Inflammatory macrophage treated with lipopolysaccharide for 4 hours (primary cell): ENCODE results near the gene C12orf75.
"Not testable (repeated sequence)": the region's sequence is repeated elsewhere in the genome, so short reads cannot be mapped to it uniquely, and the experiment has no call there.

Experiments
- DNase-seq: peaks from one replicate; pipeline ENCODE4 v3.0.0-alpha.2; 2020

C12orf75 gene

DNA sequence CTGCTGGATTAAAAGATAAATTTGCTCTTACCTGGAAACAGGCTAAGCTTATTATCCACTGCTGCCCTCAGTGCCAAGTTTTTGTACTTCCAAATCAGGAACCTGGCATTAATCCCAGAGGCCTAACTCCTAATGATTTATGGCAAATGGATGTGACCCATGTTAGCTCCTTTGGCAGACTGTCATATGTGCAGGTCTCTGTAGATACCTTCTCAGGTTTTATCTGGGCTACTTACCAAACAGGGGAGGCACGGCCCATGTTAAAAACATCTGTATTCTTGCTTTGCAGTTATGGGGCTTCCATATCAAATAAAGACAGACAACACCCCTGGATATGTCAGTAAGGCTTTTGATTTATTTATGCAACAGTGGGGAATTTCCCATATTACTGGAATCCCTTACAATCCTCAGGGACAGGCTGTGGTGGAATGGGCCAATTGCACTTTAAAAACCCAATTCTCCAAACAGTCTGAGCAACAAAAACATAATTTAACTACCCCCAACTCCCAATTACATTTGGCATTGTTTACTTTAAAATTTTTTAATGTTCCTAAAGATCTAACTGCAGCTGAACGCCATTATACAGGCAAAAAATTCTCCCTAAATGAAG lies 19.9 kb upstream of the C12orf75 start:
- DNase-seq: not testable (repeated sequence)

DNA sequence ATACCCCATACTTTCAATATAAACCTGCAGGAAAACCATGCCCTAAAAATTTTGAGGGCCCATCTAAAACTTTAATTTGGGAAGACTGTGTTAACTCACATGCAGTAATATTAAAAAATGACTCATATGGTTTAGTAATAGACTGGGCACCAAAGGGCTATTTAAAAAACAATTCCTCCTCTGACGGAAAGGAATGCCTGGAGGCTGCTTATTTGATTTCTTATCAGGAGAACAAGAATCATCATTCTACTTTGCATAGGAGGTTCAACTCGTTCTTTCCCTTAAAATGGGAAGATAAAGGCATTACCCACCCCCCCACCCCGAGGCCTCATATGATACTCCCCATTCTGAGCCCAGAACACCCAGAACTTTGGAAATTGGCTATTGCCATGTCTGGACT lies 18.6 kb upstream of the C12orf75 start:
- DNase-seq: not testable (repeated sequence)

DNA sequence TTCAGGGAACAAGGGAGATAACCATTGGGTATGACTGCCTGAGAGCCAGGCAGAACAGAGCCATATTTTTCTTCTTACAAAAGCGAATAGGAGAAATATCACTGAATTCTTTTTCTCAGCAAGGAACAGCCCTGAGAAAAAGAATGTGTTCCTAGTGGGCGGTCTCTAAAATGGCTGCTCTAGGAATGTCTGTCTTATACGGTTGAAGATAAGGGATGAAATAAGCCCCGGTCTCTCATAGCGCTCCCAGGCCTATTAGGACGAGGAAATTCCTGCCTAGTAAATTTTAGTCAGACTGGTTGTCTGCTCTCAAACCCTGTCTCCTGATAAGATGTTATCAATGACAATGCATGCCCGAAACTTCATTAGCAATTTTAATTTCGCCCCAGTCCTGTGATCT lies 16.7 kb upstream of the C12orf75 start:
- DNase-seq: not testable (repeated sequence)

DNA sequence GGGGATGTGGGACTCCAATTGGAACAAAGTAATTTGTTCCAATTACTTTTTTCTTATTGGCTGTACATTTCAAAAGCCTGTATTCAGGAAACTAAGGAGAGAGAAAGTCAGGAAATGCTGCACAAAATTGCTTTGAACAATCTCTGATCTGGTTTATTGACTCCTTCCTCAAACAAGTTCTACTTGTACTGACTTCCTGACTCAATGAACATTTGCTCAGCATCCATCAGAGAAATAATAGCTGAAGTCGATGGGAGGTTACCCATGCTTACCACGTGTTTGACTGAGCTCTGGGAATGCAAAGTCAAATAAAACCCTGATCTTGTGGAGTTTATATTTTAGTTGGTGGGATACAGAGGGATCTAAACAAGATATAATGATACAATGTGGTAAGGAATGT lies 15.4 kb upstream of the C12orf75 start:
- DNase-seq: no peak

DNA sequence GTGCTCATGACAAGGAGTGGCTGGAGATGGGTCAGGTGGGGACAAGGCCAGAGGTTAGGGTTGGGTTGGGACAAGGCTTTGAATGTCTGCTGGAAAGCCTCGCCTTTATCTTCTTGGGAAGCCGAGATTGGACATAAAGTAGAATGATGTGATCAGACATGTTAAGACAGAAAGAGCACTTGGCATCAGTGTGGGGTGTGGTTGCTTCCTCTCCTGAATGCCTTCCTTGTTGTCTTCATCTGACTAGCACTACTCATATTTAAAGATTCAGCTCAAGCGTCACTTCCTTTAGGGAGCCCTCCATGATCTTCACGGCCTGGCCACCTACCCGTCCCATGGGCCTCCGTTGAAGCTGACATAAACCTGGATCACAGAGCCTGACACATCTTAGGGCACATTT lies 14.8 kb upstream of the C12orf75 start:
- no peak for DNase-seq

DNA sequence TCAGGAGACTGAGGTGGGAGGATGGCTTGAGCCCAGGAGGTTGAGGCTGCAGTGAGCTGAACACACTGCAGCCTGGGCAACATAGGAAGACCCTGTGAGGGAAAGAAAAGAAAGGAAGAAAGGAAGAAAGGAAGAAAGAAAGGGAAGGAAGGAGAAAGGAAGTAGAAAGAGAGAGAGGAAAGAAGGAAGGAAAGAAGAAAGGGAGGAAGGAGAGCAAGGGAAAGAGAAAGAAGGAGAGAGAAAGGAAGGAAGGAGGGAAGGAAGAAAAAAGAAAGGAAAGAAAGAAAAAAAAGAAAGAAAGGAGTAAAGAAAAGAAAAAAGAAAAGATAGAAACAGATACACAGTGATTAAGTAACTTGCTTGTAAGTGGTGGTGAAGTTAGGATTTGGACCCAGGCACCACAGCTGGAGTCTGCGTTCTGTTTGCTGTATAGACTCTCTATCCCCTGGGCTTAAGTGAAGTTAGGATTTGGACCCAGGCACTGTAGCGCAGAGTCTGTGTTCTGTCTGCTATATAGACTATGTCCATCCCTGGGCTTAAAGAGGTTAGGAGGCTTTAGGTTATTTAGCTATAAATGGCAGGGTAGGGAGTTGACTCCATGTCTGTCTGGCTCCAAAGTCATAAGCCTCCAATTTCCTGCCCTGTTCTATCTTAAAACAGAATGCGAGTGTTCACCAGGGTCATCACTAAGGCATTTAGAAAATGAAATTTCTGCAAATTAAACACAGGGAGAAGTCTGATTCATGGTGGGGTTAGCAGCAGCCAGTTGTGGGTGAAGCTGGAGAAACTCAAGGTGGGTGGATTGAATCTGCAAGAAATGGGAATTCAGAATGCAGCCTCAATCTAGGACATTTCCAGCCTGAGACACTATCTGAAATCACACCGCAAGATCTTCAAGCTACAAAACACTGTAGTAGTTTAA lies 13.3 kb upstream of the C12orf75 start:
- DNase-seq: no peak

DNA sequence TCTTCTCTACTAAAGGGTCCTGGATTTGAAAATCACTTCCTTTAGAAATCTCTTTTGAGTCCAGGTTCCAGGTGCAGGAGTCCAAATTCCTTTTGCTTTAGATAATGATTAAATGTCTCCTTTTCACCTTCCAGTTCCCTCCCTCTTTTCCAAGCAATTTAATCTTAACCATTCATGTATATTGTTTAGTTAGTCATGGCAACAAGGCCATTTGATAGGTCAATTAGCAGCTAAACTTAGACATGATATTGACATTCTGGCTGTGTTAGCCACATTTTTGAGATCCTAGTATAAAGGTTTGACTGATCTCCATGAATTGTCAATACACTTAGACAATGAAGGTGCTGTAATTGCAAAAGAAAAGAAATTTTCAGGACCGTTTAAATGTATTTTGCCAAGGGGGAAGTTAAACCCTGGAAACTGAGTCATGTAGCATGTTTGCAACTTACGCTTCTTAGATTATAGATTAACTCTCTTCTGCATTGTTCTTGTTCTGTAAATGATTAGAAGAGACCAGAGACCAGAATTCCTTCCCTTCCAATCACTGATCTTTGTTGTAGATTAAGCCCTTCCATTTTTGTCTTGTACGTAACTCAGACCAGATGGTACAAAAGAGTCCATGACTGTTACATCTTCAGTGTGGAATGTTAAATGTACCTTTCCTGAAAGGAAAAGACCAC lies 12.4 kb upstream of the C12orf75 start:
- DNase-seq: no peak

DNA sequence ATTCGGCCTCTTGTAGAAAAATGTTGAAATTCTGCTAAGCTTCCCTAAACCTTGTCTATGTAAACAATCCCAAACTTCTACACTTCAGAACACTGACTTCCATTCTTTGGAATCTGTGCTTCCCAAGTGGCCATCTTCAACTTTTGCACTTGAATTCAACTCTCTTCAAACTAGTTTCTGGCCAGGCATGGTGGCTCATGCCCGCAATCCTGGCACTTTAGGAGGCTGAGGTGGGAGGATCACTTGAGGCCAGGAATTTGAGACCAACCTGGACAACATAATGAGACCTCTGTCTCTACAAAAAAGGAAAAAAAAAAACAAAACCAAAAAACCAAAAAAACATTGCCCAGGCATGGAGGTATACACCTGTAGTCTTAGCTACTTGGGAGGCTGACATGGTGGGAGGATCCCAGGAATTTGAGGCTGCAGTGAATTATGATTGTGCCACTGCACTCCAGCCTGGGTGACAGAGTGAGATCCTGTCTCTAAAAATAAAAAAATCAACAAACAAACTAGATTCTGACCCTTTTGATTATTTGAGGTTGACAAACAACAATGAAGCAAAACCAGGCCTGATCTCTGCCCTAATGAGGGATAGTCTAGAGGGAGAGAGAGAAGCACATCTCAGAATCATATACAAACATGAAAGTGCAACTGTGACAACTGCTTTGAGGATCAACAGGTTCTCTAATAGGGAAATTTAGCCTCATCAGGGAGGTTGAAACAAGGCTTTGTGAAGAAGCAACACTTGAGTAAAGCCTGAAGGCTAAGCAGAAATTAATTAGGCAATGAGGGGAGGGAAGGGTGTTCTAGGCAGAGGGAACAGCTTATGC lies 11.6 kb upstream of the C12orf75 start:
- DNase-seq: no peak

DNA sequence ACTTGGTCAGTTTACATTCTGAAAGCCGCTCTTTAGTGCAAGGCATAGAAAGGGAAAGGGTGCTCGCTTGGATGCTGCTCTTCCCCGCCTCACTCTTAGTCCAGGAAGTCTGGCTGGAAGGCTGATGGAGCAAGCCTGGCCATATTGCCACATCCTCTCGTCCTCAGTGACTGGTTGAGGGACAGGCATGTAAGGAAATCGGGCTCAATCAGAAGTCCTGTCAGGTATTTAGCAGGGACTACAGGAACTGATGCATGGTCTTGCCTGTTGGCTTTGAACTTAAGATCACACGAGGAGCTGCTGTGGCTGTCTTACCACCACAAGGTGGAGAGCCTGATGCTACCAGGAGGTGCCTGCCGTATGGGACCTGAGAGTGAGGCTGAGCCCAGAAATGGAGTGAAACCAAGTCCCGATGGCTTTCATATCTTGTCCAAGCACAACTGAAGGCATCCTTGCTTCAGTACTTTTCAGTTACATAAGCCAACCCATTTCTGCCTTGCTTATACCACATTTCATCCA lies 10.7 kb upstream of the C12orf75 start:
- no peak for DNase-seq

DNA sequence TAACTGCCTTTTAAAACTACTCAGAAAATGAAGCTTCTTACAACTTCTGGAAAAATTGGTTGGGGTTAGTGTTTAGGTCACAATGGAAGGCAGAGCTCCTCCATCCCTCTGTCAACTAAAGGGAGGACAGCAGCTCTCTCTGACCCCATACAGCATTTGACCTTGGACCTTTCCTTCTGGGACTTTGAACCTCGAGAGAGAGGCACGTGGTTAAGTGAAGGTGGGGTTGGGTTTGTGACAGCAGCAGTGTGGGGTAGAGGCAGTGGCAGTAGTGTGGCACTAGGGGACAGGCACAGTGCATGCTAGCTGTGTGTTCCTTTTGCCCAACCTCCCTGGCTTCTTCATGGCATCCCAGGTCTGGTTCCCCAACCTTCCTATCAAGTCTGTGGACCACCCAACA lies 9.4 kb upstream of the C12orf75 start:
- DNase-seq: no peak

DNA sequence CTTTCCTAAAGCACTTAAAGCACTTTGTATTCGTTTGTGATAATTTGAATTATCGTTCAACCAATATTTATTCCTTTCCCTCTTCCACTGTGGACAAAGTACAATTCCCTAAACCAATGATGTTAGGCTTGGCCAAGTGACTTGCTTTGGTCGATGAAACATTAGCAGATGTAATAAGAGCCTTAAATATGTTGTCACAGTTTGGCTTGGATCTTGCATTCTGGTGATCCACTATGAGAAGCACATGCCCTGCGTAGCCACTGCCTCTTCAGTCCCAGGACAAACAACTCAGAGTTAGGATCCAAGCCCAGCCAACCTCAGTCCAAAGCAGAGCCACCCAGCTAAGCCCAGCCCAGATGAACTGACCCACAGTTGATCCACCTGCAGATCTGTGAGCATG lies 8.4 kb upstream of the C12orf75 start:
- DNase-seq: no peak

DNA sequence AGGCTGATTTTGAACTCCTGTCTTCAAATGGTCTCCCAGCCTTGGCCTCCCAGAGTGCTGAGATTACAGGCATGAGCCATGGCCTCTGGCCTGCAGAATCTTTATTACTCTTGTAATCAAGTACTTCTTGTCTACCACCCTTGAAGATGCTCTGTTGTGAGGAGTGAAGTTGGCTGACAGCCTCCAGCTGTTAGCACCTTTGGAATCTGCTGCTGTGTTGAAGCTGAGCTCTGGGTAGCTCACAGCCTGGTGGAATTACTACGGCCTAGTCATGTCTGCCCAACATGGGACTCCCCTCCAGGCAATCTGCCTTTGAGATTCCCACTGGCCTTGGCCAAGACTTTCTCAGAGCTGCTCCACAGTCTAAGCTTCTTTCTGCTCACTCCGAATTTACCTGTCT lies 5.8 kb upstream of the C12orf75 start:
- DNase-seq: no peak

DNA sequence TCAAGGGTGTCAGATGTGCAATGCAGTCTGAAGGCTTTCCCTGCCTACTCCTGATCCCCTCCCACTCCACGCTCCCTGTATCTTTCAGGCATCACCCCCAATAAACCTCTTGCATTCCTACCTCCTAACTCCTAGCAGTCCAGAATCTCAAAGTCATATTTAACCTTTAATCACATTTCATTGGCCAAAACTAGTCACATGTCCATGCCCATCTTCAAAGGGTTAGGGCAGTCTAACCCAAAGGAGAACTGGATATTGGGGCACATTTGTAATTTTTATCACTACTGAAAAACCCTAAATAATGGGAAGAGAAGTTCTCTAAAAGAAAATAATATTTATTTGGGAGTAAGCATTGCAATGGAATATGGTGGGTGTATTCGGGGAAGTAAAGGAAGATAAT lies 5.4 kb upstream of the C12orf75 start:
- DNase-seq: no peak

DNA sequence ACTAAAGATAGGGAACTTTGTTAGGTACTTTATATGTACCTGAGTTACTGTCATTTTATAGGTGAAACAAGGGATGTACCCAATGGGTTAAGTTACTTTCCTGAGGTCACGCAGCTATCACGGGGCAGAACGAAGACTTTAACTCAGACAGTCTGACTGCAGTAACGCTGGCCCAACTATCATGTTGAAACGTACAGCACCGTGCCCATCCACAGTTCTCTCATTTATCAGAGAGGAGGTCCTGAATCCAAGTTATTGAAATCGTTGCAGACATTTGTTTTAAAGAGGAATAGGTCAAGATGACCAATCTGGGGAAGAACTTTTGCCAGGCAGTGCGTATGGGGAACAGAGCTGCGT lies 587 bp upstream of the C12orf75 start:
- DNase-seq: no peak

DNA sequence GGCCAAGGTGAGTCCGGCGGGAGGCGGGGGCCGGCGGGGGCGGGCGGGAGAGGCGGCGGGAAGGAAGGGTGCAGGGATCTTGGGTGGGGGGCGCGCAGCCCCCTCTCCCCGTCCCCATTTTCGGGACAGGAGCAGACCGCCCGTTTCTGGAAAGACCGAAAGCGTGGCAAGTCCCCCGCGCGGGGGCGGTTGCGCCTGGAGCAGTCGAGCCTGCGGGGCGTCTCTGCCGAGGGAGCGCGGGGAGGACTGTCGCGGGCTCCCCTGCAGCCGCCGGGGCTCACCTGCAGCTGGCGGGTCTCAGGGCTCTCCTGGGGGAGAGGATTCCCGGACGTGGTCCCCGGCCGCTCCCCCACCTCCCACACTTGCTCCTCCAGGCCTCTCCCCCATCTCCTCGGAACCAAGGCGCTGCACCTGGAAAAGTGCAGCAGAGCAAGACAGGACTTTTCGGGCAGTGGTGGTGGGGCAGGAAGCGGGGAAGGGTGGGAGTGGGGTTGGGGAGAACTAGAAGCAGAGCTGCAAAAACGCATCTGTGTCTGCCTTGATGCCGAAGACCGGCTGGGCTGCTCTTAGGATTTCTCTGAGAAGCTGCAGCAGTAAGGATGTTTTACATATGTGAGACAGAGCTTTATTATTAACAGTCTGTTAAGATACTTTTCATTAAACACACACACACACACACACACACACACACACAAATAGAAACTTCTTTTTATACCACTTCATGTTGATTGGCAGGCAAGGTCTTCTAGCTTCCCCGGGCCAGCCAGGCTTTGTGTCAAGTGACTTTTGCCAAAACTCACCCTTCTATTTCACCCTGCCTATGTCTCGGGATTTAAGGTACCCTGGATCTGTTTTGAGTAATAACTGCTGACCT lies 677 bp downstream of the C12orf75 start:
- no peak for DNase-seq

DNA sequence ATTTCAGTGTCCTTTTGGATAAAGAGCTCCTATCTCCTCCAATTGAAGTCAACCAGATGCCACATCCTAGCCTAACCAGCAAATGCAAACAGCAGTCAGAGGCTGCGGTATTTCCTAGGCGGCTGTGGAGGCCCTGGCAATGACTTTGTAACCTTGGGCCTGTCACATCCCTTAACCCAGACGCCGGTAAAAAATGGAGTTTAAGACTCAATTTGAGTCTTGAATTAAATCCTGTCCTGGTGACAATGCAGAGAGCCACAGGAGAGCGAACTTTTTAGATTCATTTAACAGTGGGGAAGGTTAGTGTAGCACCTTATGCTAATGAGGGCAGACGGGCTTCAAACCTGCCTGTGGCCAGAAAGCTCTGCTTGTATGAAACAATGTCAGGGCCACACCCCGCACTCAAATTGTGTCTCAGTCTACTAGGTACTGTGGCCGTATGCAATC lies 1.3 kb downstream of the C12orf75 start:
- no peak for DNase-seq

DNA sequence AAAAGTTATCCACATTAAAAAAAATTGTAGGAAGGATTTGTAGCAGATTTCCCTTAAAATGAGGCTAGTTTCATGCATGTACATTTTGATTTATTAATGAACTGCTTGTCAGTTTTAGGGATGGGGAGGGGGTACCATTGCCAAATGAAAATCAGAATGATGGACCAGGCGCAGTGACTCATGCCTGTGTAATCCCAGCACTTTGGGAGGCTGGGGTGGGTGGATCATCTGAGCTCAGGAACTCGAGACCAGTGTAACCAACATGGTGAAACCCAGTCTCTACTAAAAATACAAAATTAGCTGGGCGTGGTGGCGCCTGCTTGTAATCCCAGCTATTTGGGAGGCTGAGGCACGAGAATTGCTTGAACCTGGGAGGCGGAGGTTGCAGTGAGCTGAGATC lies 1.8 kb downstream of the C12orf75 start:
- not testable (repeated sequence) for DNase-seq

DNA sequence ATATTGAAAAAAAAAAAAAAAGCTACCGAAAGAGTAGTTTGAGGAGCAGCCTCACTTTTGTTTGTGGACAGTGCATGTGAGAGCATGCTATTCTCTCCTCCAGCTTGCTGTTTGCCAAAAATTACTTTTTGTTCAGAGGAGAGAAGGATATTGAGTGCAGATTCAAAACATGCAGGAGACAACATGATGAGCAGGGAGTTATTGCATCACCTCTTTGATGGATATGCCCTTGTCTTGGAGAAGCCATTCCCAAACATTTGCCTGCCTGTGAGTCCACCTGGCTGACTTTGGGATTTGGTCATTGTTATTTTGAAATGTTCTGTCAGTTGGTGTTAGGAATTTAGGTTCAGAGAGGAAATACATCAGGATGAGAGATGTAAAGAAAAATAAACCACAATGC lies 2.4 kb downstream of the C12orf75 start:
- no peak for DNase-seq

DNA sequence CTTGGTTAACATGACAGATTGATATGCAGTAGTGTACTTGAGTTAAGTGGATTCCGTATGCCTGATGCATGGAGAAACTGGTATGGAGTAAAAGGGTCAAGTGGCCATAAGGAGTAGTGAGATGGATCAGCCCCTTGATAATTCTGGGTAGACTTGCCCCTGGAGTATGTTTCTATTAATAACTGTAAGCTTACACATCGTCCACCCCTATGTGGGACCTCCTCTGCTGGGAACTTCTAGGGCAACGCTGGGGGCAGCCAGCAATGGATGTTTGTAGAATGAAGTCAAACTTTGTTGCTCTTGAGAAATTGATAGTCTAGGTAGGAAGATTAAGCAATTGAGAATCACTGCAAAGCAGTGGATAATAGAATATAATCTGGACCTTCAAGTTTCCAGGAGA lies 3.5 kb downstream of the C12orf75 start:
- DNase-seq: no peak

DNA sequence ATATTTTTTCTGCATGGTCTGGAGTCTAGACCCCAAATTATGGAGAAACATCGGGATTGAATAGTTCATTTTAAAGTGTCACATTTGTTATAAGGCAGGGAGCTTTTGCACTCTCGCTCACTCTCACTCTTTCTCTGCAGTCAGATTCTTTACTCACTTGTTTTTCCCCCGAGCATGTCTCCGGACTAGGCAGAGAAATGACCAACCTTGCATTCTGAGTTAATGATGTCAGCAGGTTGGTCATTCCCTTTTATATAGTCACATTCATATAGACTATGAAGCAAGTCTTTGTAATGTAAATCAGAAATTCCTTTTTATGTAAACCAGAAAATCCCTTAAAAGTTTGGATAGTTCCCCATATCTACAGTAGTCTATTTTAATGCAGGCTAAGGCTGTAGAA lies 4.1 kb downstream of the C12orf75 start:
- peak; percentile 27 for DNase-seq

DNA sequence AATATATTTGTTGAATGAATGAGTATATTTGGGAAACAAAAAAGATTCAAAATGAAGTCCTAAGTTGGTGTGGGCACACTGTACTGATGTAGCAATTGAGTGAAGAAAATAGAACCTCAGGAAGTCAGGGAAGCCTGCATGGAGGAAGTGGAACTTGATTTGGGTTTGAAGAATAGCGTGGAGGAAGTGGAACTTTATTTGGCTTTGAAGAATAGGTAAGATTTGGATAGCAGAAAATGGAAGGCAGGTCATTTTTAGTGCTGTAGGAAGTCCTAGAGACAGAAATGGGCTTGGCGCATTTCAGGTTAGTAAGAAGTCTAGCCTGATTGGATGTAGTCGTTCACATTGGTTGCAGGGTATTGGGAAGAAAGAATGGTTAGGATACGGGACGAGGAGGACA lies 5.4 kb downstream of the C12orf75 start:
- no peak for DNase-seq

DNA sequence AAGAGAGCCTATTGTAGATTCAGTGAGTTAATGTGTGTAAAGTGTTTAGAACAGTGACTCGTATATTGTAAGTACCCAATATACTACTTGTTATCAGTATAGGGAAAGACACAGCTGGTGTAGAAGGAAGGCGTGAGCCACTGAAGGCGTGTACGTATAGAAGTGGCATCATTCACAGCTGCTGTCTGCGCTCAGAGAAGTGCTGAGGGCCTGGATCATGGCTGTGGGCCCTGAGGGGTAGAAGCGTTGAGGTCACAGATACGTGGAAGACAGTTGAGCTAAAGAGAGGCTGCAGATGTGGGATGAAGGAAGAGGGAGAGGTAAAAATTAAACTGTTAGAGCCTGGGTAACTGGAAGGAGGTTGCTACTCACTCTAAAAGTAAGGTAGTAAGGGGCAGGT lies 5.9 kb downstream of the C12orf75 start:
- no peak for DNase-seq
